HepG2 (cell line): ENCODE data around the gene SLC16A3. TPM values are rescaled to one million over a fixed set of nuclear protein-coding genes. Genes with fewer than 3 reads are reported as not detected.

Experiments used
- CBFB ChIP-seq: sonication (generic); formaldehyde crosslinking; IDR thresholded peaks from 2 replicates; pipeline ENCODE4 v1.4.0; 2020; ENCODE audit warnings: missing genetic modification reagents
- CBX1 ChIP-seq: IDR thresholded peaks from one replicate; pipeline ENCODE4 v1.6.1; 2016; ENCODE audit warnings: antibody characterized with exemption, low read depth
- FLYWCH1 ChIP-seq: sonication (generic); formaldehyde crosslinking; IDR thresholded peaks from 2 replicates; pipeline ENCODE4 v1.8.1; 2023; ENCODE audit warnings: mild to moderate bottlenecking, missing genetic modification reagents
- FOXA1 ChIP-seq, 2 experiments: fragments of 450-650 bp in 1 of 2; sonication (generic) in 1 of 2; formaldehyde crosslinking in 1 of 2; IDR thresholded peaks; 2 replicates each; pipeline versions ENCODE4 v1.4.0 to v1.6.1; 2016 to 2020; ENCODE audit warnings: missing genetic modification reagents in 1 of 2
- GABPB1 ChIP-seq: IDR thresholded peaks from 2 replicates; pipeline ENCODE4 v1.6.1; 2016; ENCODE audit warnings: mild to moderate bottlenecking, missing genetic modification reagents, moderate library complexity, missing compliant biosample characterization
- GTF3A ChIP-seq: sonication (generic); formaldehyde crosslinking; conservative IDR thresholded peaks from 2 replicates; pipeline ENCODE4 v1.4.0; 2020; ENCODE audit warnings: mild to moderate bottlenecking, missing genetic modification reagents
- KLF16 ChIP-seq, 2 experiments: sonication (generic) in 1 of 2; formaldehyde crosslinking in 1 of 2; IDR thresholded peaks; 2 replicates each; pipeline versions ENCODE4 v1.6.1 to v1.8.0; 2016 to 2023; ENCODE audit warnings: missing genetic modification reagents in 2 of 2, missing compliant biosample characterization in 1 of 2
- POLR2A ChIP-seq, 2 experiments: IDR thresholded peaks; 2 replicates each; pipeline ENCODE4 v1.6.1; 2011; ENCODE audit warnings: low read depth in 2 of 2, low read length in 2 of 2, mild to moderate bottlenecking in 1 of 2, moderate library complexity in 1 of 2; ENCODE audit not compliant: insufficient read depth in 1 of 2
- TOE1 ChIP-seq: sonication (generic); formaldehyde crosslinking; IDR thresholded peaks from 2 replicates; pipeline ENCODE4 v1.4.0; 2020; ENCODE audit warnings: mild to moderate bottlenecking, missing genetic modification reagents
- YEATS4 ChIP-seq: sonication (generic); formaldehyde crosslinking; IDR thresholded peaks from 2 replicates; pipeline ENCODE4 v1.4.0; 2020; ENCODE audit warnings: missing genetic modification reagents, borderline replicate concordance
- ZBTB38 ChIP-seq: sonication (generic); formaldehyde crosslinking; IDR thresholded peaks from 2 replicates; pipeline ENCODE4 v1.5.1; 2020; ENCODE audit warnings: mild to moderate bottlenecking, missing genetic modification reagents
- ZFX ChIP-seq: sonication (generic); formaldehyde crosslinking; IDR thresholded peaks from 2 replicates; pipeline ENCODE4 v1.4.0; 2020; ENCODE audit warnings: mild to moderate bottlenecking, low read depth, missing genetic modification reagents, moderate library complexity
- ZNF446 ChIP-seq: sonication (generic); formaldehyde crosslinking; IDR thresholded peaks from 2 replicates; pipeline ENCODE4 v1.5.0; 2020; ENCODE audit warnings: mild to moderate bottlenecking, missing genetic modification reagents
- ZNF451 ChIP-seq: sonication (generic); formaldehyde crosslinking; IDR thresholded peaks from 2 replicates; pipeline ENCODE4 v1.5.0; 2020; ENCODE audit warnings: mild to moderate bottlenecking, missing genetic modification reagents
- polyA plus RNA-seq, 8 experiments: library from polyadenylated mRNA; depleted of rRNA in 3 of 8; stranded (reverse) in 7 of 8; unstranded in 1 of 8; fragments of >200 nt; fragmentation: Illumina TruSeq in 4 of 8; extraction: Trizol in 4 of 8; gene quantifications; 2 replicates each; pipeline versions ENCODE4 v1.2.1 to v1.2.3, GENCODE V29; 2011 to 2016; ENCODE audit warnings: low read depth in 4 of 8, missing spikeins in 1 of 8, mixed read lengths in 1 of 8; ENCODE audit not compliant: insufficient read depth in 1 of 8
- total RNA-seq, 5 experiments: library from RNA; depleted of rRNA; stranded (reverse); fragments of >200 nt; fragmentation: Illumina TruSeq; extraction: Trizol; gene quantifications; 2 replicates each; pipeline ENCODE4 v1.2.3, GENCODE V29; 2016; ENCODE audit warnings: low read depth in 1 of 5
- TF ChIP-seq, protein P1 (sequence below): sonication (generic); formaldehyde crosslinking; IDR thresholded peaks from 2 replicates; pipeline ENCODE4 v1.4.0; 2020; ENCODE audit warnings: missing genetic modification reagents
- TF ChIP-seq, protein P2 (sequence below): sonication (generic); formaldehyde crosslinking; IDR thresholded peaks from 2 replicates; pipeline ENCODE4 v1.5.0; 2020; ENCODE audit warnings: mild to moderate bottlenecking, low read depth, missing genetic modification reagents, borderline replicate concordance
- TF ChIP-seq, protein P3 (sequence below): IDR thresholded peaks from 2 replicates; pipeline ENCODE4 v1.6.1; 2012; ENCODE audit warnings: low read length, improper control_type of control experiment
- TF ChIP-seq, protein P4 (sequence below): sonication (generic); formaldehyde crosslinking; IDR thresholded peaks from 2 replicates; pipeline ENCODE4 v1.8.0; 2022; ENCODE audit warnings: missing genetic modification reagents, mild to moderate bottlenecking, borderline replicate concordance
- TF ChIP-seq, protein P5 (sequence below): sonication (generic); formaldehyde crosslinking; IDR thresholded peaks from 2 replicates; pipeline ENCODE4 v1.4.0; 2020; ENCODE audit warnings: mild to moderate bottlenecking, missing genetic modification reagents

Gene SLC16A3
- total and polyA plus RNA-seq, 2 of the 13 experiments (the other 11 are each of a cell fraction or from before 2014, with no cell fraction given), result 242 to 349 TPM

DNA sequence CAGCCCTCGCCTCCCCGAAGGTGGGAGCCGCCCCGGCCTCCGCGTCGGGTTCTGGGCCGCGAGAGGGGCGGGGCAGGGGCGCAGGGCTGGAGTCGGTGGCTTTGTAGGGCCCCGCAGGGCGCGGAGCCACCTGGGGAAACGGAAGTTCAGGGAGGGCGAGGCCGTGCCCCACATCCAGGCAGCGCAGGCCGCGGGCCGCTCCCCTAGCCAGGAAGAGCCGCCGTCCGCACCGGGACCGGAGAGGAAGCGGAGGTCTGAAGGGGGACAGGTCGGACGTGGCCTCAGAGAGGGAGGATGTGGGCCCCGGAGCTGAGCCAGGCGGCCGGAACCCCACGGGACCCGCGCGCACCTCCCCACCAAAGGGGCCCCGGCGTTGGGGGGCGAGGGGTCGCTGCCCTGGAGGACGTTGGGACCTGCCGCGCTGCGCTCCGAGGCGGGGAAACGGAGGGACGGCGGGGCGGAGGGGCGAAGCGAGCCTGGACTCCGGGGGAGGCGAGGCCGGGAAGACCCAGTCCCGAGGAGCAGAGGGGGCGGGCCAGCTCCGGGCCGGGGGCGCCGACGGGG lies 482 bp upstream of the SLC16A3 start (continued):
- TF ChIP-seq, protein P1, sequence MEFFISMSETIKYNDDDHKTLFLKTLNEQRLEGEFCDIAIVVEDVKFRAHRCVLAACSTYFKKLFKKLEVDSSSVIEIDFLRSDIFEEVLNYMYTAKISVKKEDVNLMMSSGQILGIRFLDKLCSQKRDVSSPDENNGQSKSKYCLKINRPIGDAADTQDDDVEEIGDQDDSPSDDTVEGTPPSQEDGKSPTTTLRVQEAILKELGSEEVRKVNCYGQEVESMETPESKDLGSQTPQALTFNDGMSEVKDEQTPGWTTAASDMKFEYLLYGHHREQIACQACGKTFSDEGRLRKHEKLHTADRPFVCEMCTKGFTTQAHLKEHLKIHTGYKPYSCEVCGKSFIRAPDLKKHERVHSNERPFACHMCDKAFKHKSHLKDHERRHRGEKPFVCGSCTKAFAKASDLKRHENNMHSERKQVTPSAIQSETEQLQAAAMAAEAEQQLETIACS (CRISPR knock-in tag), result 0 out of 2 replicates have a peak, but pooled peaks have one; percentile 19
- TF ChIP-seq YEATS4 (CRISPR knock-in tag), result no peak; the same call in 1 of the 2 replicates
- TF ChIP-seq, protein P2, sequence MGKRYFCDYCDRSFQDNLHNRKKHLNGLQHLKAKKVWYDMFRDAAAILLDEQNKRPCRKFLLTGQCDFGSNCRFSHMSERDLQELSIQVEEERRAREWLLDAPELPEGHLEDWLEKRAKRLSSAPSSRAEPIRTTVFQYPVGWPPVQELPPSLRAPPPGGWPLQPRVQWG (CRISPR knock-in tag), result peak; percentile 85; the same call in 1 of the 2 replicates
- no peak for TF ChIP-seq GTF3A (CRISPR knock-in tag)
- TF ChIP-seq ZFX (CRISPR knock-in tag), result peak; percentile 89
- TF ChIP-seq, protein P3, sequence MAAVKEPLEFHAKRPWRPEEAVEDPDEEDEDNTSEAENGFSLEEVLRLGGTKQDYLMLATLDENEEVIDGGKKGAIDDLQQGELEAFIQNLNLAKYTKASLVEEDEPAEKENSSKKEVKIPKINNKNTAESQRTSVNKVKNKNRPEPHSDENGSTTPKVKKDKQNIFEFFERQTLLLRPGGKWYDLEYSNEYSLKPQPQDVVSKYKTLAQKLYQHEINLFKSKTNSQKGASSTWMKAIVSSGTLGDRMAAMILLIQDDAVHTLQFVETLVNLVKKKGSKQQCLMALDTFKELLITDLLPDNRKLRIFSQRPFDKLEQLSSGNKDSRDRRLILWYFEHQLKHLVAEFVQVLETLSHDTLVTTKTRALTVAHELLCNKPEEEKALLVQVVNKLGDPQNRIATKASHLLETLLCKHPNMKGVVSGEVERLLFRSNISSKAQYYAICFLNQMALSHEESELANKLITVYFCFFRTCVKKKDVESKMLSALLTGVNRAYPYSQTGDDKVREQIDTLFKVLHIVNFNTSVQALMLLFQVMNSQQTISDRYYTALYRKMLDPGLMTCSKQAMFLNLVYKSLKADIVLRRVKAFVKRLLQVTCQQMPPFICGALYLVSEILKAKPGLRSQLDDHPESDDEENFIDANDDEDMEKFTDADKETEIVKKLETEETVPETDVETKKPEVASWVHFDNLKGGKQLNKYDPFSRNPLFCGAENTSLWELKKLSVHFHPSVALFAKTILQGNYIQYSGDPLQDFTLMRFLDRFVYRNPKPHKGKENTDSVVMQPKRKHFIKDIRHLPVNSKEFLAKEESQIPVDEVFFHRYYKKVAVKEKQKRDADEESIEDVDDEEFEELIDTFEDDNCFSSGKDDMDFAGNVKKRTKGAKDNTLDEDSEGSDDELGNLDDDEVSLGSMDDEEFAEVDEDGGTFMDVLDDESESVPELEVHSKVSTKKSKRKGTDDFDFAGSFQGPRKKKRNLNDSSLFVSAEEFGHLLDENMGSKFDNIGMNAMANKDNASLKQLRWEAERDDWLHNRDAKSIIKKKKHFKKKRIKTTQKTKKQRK, result no peak
- TF ChIP-seq TOE1 (CRISPR knock-in tag), result no peak
- no peak for TF ChIP-seq POLR2A (IDR thresholded peaks at IDR 0.05; ENCODE audit: insufficient read depth in 1 of 2, low read depth in 2 of 2, low read length in 2 of 2)
- peak; percentile 89 for TF ChIP-seq GABPB1 (CRISPR knock-in tag)
- TF ChIP-seq, protein P4, sequence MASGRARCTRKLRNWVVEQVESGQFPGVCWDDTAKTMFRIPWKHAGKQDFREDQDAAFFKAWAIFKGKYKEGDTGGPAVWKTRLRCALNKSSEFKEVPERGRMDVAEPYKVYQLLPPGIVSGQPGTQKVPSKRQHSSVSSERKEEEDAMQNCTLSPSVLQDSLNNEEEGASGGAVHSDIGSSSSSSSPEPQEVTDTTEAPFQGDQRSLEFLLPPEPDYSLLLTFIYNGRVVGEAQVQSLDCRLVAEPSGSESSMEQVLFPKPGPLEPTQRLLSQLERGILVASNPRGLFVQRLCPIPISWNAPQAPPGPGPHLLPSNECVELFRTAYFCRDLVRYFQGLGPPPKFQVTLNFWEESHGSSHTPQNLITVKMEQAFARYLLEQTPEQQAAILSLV (CRISPR knock-in tag), result no peak
- TF ChIP-seq CBFB (CRISPR knock-in tag), result no peak
- peak; percentile 21 for TF ChIP-seq CBX1
- TF ChIP-seq KLF16 (CRISPR knock-in tag; IDR thresholded peaks at IDR 0.05), result no peak; a peak in 1 of 4 replicates
- TF ChIP-seq ZBTB38 (CRISPR knock-in tag), result peak; percentile 99
- no peak for TF ChIP-seq FOXA1 (IDR thresholded peaks at IDR 0.05)
- TF ChIP-seq FOXA1 (CRISPR knock-in tag; IDR thresholded peaks at IDR 0.05), result no peak
- TF ChIP-seq ZNF451 (CRISPR knock-in tag), result no peak; the same call in 1 of the 2 replicates
- peak; percentile 82 for TF ChIP-seq ZNF446 (CRISPR knock-in tag)
- TF ChIP-seq FLYWCH1 (CRISPR knock-in tag), result no peak
- TF ChIP-seq, protein P5, sequence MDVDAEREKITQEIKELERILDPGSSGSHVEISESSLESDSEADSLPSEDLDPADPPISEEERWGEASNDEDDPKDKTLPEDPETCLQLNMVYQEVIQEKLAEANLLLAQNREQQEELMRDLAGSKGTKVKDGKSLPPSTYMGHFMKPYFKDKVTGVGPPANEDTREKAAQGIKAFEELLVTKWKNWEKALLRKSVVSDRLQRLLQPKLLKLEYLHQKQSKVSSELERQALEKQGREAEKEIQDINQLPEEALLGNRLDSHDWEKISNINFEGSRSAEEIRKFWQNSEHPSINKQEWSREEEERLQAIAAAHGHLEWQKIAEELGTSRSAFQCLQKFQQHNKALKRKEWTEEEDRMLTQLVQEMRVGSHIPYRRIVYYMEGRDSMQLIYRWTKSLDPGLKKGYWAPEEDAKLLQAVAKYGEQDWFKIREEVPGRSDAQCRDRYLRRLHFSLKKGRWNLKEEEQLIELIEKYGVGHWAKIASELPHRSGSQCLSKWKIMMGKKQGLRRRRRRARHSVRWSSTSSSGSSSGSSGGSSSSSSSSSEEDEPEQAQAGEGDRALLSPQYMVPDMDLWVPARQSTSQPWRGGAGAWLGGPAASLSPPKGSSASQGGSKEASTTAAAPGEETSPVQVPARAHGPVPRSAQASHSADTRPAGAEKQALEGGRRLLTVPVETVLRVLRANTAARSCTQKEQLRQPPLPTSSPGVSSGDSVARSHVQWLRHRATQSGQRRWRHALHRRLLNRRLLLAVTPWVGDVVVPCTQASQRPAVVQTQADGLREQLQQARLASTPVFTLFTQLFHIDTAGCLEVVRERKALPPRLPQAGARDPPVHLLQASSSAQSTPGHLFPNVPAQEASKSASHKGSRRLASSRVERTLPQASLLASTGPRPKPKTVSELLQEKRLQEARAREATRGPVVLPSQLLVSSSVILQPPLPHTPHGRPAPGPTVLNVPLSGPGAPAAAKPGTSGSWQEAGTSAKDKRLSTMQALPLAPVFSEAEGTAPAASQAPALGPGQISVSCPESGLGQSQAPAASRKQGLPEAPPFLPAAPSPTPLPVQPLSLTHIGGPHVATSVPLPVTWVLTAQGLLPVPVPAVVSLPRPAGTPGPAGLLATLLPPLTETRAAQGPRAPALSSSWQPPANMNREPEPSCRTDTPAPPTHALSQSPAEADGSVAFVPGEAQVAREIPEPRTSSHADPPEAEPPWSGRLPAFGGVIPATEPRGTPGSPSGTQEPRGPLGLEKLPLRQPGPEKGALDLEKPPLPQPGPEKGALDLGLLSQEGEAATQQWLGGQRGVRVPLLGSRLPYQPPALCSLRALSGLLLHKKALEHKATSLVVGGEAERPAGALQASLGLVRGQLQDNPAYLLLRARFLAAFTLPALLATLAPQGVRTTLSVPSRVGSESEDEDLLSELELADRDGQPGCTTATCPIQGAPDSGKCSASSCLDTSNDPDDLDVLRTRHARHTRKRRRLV (CRISPR knock-in tag), result no peak
